ENCODE measurements around the gene GPBP1. TPM values are rescaled to one million over a fixed set of nuclear protein-coding genes. Genes with fewer than 3 reads are reported as not detected.
A peak's percentile ranks its signal among the peaks of the same experiment; 100 is the strongest.

Gene GPBP1
- total and polyA plus RNA-seq, 2 donors (not counting 3 experiments of a cell fraction or from before 2014, with no cell fraction given): 11.7 to 57.4 TPM

DNA sequence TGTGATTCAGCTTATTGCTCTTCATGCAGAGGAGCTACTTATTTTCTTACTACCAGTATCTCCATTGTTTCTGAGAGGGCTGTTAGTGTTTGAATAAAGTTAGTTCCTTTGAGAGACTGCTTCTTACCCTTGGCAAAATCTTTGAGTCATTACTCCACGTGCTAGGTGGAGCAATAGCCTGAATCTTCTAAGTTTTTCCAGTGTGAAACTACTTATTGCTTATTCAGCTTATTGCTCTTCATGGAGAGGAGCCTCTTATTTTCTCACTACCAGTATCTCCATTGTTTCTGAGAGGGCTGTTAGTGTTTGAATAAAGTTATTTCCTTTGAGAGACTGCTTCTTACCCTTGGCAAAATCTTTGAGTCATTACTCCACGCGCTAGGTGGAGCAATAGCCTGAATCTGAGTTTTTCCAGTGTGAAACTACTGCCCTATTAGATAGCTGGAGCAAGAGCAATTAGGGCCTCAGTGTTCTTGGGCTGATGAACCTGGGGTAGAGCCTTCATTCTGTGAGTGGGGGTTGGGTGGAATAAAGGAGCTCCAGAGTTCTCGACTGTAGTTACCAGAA is 41.9 kb downstream of the GPBP1 start:
- H3K36me3 ChIP-seq (ENCODE audit: control insufficient read depth in 2 of 2, extremely low read depth in 1 of 2, insufficient read depth in 2 of 2, low read length in 2 of 2): peaks cover 9 to 11% of the 10 kb centered on the region in 2 experiments
- CTCF ChIA-PET: interaction anchor here (0.9 to 1.4 kb wide), 5 partner anchors 16 to 310 kb away, joined by 3 to 6 read pairs (median 4); no protein-coding TSS in a partner anchor
- peaks cover 86% of the 10 kb centered on the region for H3K79me2 ChIP-seq (ENCODE audit: control insufficient read depth, insufficient read depth, low read length)
- H3K9me3 ChIP-seq (replicated peaks; ENCODE audit: control insufficient read depth, insufficient read depth, low read length): no peaks in the 10 kb centered on the region
- peaks cover 6% of the 10 kb centered on the region for H4K20me1 ChIP-seq (replicated peaks; ENCODE audit: control insufficient read depth, extremely low read depth, insufficient read depth, low read length)
- POLR2A ChIA-PET: no interaction called here
- no peak overlapping the region for H3K9ac ChIP-seq (replicated peaks; ENCODE audit: extremely low read depth, insufficient read depth, low read length)
- H3K27me3 ChIP-seq (ENCODE audit: control insufficient read depth in 2 of 2, insufficient read depth in 2 of 2, low read length in 2 of 2): no peaks in the 10 kb centered on the region
- intact Hi-C loops (cut with micrococcal nuclease) (no loop called here), dilution Hi-C loops (cut with MboI; ENCODE audit: extremely low pct_ligation_motif_present, low sequenced_read_pairs) (no loop called here)
- no peaks in the 10 kb centered on the region for H3K9me1 ChIP-seq (replicated peaks; ENCODE audit: control insufficient read depth, extremely low read depth, insufficient read depth, low read length)
- TF ChIP-seq JUN (IDR thresholded peaks at IDR 0.05; ENCODE audit: borderline replicate concordance, insufficient read depth, insufficient read length, low read depth): no peak
- TF ChIP-seq, protein P1, sequence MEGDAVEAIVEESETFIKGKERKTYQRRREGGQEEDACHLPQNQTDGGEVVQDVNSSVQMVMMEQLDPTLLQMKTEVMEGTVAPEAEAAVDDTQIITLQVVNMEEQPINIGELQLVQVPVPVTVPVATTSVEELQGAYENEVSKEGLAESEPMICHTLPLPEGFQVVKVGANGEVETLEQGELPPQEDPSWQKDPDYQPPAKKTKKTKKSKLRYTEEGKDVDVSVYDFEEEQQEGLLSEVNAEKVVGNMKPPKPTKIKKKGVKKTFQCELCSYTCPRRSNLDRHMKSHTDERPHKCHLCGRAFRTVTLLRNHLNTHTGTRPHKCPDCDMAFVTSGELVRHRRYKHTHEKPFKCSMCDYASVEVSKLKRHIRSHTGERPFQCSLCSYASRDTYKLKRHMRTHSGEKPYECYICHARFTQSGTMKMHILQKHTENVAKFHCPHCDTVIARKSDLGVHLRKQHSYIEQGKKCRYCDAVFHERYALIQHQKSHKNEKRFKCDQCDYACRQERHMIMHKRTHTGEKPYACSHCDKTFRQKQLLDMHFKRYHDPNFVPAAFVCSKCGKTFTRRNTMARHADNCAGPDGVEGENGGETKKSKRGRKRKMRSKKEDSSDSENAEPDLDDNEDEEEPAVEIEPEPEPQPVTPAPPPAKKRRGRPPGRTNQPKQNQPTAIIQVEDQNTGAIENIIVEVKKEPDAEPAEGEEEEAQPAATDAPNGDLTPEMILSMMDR (IDR thresholded peaks at IDR 0.05; ENCODE audit: extremely low read depth in 1 of 2, insufficient read depth in 1 of 2, low read depth in 1 of 2, low read length in 2 of 2): no peak
- TF ChIP-seq FOS (IDR thresholded peaks at IDR 0.05; ENCODE audit: borderline replicate concordance, insufficient read depth, low read length): no peak
- TF ChIP-seq, protein P2, sequence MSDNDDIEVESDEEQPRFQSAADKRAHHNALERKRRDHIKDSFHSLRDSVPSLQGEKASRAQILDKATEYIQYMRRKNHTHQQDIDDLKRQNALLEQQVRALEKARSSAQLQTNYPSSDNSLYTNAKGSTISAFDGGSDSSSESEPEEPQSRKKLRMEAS (IDR thresholded peaks at IDR 0.05; ENCODE audit: insufficient read depth, insufficient read length): no peak
- no peak for TF ChIP-seq MYC (IDR thresholded peaks at IDR 0.05; ENCODE audit: low read depth, low read length)
- TF ChIP-seq POLR2A (IDR thresholded peaks at IDR 0.05; ENCODE audit: low read depth, low read length): no peak
- TF ChIP-seq GATA2 (IDR thresholded peaks at IDR 0.05; ENCODE audit: insufficient read depth, insufficient read length, low read depth, low read length): no peak
- TF ChIP-seq POLR2AphosphoS5 (IDR thresholded peaks at IDR 0.05; ENCODE audit: insufficient read depth, low read depth, low read length): no peak
- no peak for TF ChIP-seq EZH2 (IDR thresholded peaks at IDR 0.05; ENCODE audit: borderline replicate concordance, low read depth, low read length, severe bottlenecking)
- H3K27ac ChIP-seq (ENCODE audit: insufficient read depth, low read depth, low read length): no peak overlapping the region
- FAIRE-seq: peak; percentile 35
- no peak for DNase-seq (ENCODE audit: low read depth, low spot score)
- no TSS peak for BruUV-seq (replicated peaks)
- no peak overlapping the region for H2AFZ ChIP-seq (ENCODE audit: low read depth, low read length)
- no peak overlapping the region for H3K4me2 ChIP-seq (ENCODE audit: insufficient read depth, low read length)
- H3K4me3 ChIP-seq (replicated peaks in 1 of 3; ENCODE audit: insufficient read depth in 1 of 3, low read depth in 1 of 3, low read length in 3 of 3): no peak overlapping the region
- H3K4me1 ChIP-seq (ENCODE audit: control insufficient read depth, extremely low read depth, insufficient read depth, low read length): peaks cover 3% of the 10 kb centered on the region
